ENCODE results near the gene BCL11B. TPM values are rescaled to one million over a fixed set of nuclear protein-coding genes. Genes with fewer than 3 reads are reported as not detected.

BCL11B gene
- polyA plus RNA-seq, 3 donors, result 0.01 TPM; not detected in 2

DNA sequence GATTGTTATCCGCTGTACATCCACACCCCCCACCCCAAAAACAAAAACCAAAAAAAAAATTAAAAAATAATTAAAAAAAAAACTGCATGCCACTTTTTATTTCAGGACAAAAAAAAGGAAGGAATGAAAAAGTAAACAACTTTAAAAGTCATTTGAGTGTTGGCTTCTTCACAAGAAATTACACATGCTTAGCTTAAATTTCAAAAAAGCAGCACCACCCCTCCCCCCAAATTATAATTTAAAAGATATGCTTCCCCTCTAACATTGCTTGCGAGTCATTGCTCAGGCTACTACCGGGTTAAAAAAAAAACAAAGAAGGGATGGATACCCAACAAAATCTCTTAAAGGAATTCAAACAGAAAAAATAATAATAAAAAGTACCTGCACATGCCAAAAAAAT lies 98.5 kb downstream of the BCL11B start:
- DNase-seq, result no peak
- peaks cover 8 to 11% of the 10 kb centered on the region in 2 donors for H3K9me3 ChIP-seq (replicated peaks in 1 of 2; ENCODE audit: control insufficient read depth in 1 of 2, insufficient read depth in 1 of 2, low read length in 2 of 2)
- intact Hi-C loops (cut with micrococcal nuclease), result no loop called here
- peaks cover 0 to under 1% of the 10 kb centered on the region in 2 donors for H3K4me1 ChIP-seq (ENCODE audit: control insufficient read depth in 1 of 2, insufficient read depth in 2 of 2, low read length in 2 of 2)
- TF ChIP-seq, protein P1, sequence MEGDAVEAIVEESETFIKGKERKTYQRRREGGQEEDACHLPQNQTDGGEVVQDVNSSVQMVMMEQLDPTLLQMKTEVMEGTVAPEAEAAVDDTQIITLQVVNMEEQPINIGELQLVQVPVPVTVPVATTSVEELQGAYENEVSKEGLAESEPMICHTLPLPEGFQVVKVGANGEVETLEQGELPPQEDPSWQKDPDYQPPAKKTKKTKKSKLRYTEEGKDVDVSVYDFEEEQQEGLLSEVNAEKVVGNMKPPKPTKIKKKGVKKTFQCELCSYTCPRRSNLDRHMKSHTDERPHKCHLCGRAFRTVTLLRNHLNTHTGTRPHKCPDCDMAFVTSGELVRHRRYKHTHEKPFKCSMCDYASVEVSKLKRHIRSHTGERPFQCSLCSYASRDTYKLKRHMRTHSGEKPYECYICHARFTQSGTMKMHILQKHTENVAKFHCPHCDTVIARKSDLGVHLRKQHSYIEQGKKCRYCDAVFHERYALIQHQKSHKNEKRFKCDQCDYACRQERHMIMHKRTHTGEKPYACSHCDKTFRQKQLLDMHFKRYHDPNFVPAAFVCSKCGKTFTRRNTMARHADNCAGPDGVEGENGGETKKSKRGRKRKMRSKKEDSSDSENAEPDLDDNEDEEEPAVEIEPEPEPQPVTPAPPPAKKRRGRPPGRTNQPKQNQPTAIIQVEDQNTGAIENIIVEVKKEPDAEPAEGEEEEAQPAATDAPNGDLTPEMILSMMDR (IDR thresholded peaks at IDR 0.05), result no peak
- Mint-ChIP-seq H3K27me3 (ENCODE audit: low read depth in 3 of 3) (peaks cover 2 to 10% (median 5%) of the 10 kb centered on the region in 3 donors), H3K4me1 (peaks cover 4% of the 10 kb centered on the region), H3K4me3 (no peak overlapping the region), H3K9me3 (peaks cover 3 to 17% (median 10%) of the 10 kb centered on the region in 7 donors), H3K36me3 (no peaks in the 10 kb centered on the region), H3K27ac (no peak overlapping the region)
- no peak overlapping the region for H2AFZ ChIP-seq (ENCODE audit: insufficient read depth, low read depth, low read length, poor library complexity, severe bottlenecking)
- H4K20me1 ChIP-seq (ENCODE audit: insufficient read depth, low read length), result no peaks in the 10 kb centered on the region
- no peak overlapping the region for H3K4me3 ChIP-seq (replicated peaks in 1 of 3; ENCODE audit: low read depth in 2 of 3, low read length in 3 of 3)
- no peak overlapping the region for H3K4me2 ChIP-seq (replicated peaks; ENCODE audit: extremely low read depth, low read length, poor library complexity, severe bottlenecking)
- H3K36me3 ChIP-seq (replicated peaks in 1 of 2; ENCODE audit: control insufficient read depth in 1 of 2, insufficient read depth in 2 of 2, low read length in 2 of 2), result no peaks in the 10 kb centered on the region
- H3K79me2 ChIP-seq (ENCODE audit: insufficient read depth, low read length), result no peaks in the 10 kb centered on the region
- no peak overlapping the region for H3K27ac ChIP-seq (ENCODE audit: low read depth in 1 of 2, low read length in 2 of 2)
- H3K9ac ChIP-seq (ENCODE audit: insufficient read depth, low read length, poor library complexity, severe bottlenecking), result no peak overlapping the region
- no peaks in the 10 kb centered on the region for H3K27me3 ChIP-seq (ENCODE audit: control insufficient read depth in 2 of 2, insufficient read depth in 2 of 2, low read length in 2 of 2)
- WGBS (ENCODE audit: insufficient coverage), result 100% methylated on average over 1 of the region's 3 CpGs

DNA sequence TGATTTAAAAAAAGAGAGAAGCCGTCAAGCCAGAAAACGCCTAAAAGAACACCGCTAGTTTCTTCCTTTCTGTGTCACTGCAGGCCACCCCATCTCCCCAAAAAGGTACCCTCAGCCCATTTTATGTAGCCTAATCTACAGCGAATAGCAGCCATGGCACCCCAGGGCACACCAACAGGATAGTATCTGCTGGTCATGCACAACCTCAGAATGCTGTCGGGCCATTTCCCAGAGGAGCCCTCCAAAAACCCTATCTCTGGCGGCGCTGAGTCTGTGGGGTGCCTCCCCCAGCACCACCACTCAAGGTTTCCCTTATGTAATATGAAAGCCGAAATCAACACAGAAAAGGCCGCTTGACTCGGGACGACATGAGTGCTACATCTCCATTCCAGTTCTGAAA lies 98.9 kb downstream of the BCL11B start:
- H3K79me2 ChIP-seq (ENCODE audit: insufficient read depth, low read length), result no peaks in the 10 kb centered on the region
- intact Hi-C loops (cut with micrococcal nuclease), result no loop called here
- H3K36me3 ChIP-seq (replicated peaks in 1 of 2; ENCODE audit: control insufficient read depth in 1 of 2, insufficient read depth in 2 of 2, low read length in 2 of 2), result no peaks in the 10 kb centered on the region
- TF ChIP-seq, protein P1 (IDR thresholded peaks at IDR 0.05), result no peak
- no peaks in the 10 kb centered on the region for H3K27me3 ChIP-seq (ENCODE audit: control insufficient read depth in 2 of 2, insufficient read depth in 2 of 2, low read length in 2 of 2)
- 82% methylated on average over 6 of the region's 11 CpGs for WGBS (ENCODE audit: insufficient coverage)
- H3K27ac ChIP-seq (ENCODE audit: low read depth in 1 of 2, low read length in 2 of 2), result no peak overlapping the region
- no peak for DNase-seq
- H2AFZ ChIP-seq (ENCODE audit: insufficient read depth, low read depth, low read length, poor library complexity, severe bottlenecking), result no peak overlapping the region
- no peak overlapping the region for H3K4me3 ChIP-seq (replicated peaks in 1 of 3; ENCODE audit: low read depth in 2 of 3, low read length in 3 of 3)
- Mint-ChIP-seq H3K9me3 (peaks cover 3 to 15% (median 10%) of the 10 kb centered on the region in 7 donors), H3K4me3 (no peak overlapping the region), H3K27me3 (ENCODE audit: low read depth in 3 of 3) (peaks cover 2 to 10% (median 5%) of the 10 kb centered on the region in 3 donors), H3K36me3 (no peaks in the 10 kb centered on the region), H3K4me1 (no peaks in the 10 kb centered on the region), H3K27ac (no peak overlapping the region)
- H3K9ac ChIP-seq (ENCODE audit: insufficient read depth, low read length, poor library complexity, severe bottlenecking), result no peak overlapping the region
- peaks cover 8 to 11% of the 10 kb centered on the region in 2 donors for H3K9me3 ChIP-seq (replicated peaks in 1 of 2; ENCODE audit: control insufficient read depth in 1 of 2, insufficient read depth in 1 of 2, low read length in 2 of 2)
- H3K4me1 ChIP-seq (ENCODE audit: control insufficient read depth in 1 of 2, insufficient read depth in 2 of 2, low read length in 2 of 2), result no peaks in the 10 kb centered on the region
- no peak overlapping the region for H3K4me2 ChIP-seq (replicated peaks; ENCODE audit: extremely low read depth, low read length, poor library complexity, severe bottlenecking)
- no peaks in the 10 kb centered on the region for H4K20me1 ChIP-seq (ENCODE audit: insufficient read depth, low read length)
